Measurements from ENCODE around the gene KIRREL2. TPM values are rescaled to one million over a fixed set of nuclear protein-coding genes. Genes with fewer than 3 reads are reported as not detected.
A peak's percentile ranks its signal among the peaks of the same experiment; 100 is the strongest.
"Not testable (repeated sequence)": the region's sequence is repeated elsewhere in the genome, so short reads cannot be mapped to it uniquely, and the experiment has no call there.

Gene KIRREL2
- total and polyA plus RNA-seq, 5 experiments from 2014 or later, result 0.16 to 0.99 (median 0.77) TPM

GRCh38 chr19:35879770-35880317 lies 23.1 kb downstream of the KIRREL2 start:
- Mint-ChIP-seq H3K4me3 (no peak overlapping the region), H3K27ac (peak overlapping the region in 1 of 10 donors; percentile 75)

GRCh38 chr19:35882114-35882832 lies 25.6 kb downstream of the KIRREL2 start:
- POLR2A ChIA-PET, result interaction anchor here (0.5 to 4.8 kb wide), 8 partner anchors 9 to 76 kb away, joined by 3 to 58 read pairs (median 4); partner anchors contain the start of genes HCST and NFKBID
- Mint-ChIP-seq H3K36me3 (peaks cover 0 to 16% (median 2%) of the 10 kb centered on the region in 3 donors), H3K4me3 (no peak overlapping the region), H3K27ac (peak overlapping the region in 1 of 10 donors; percentile 67), H3K4me1 (peaks cover 6 to 17% (median 13%) of the 10 kb centered on the region in 4 donors), H3K9me3 (peaks cover 0 to 3% (median 0%) of the 10 kb centered on the region in 9 donors), H3K27me3 (peaks cover 5 to 30% (median 18%) of the 10 kb centered on the region in 5 donors)
- DNase-seq (peak in 8 of 10 donors; percentile 22 to 77 (median 52)), ATAC-seq (peak; percentile 51 to 61)

More at GRCh38 chr19:35879770-35880317, 23.1 kb downstream of the KIRREL2 start:
- Mint-ChIP-seq H3K27me3 (peaks cover 10 to 52% (median 29%) of the 10 kb centered on the region in 5 donors), H3K9me3 (peaks cover 0 to 3% (median 0%) of the 10 kb centered on the region in 9 donors), H3K36me3 (peaks cover 0 to 2% (median 0%) of the 10 kb centered on the region in 3 donors), H3K4me1 (peaks cover 5 to 17% (median 11%) of the 10 kb centered on the region in 4 donors)
- ATAC-seq, result peak; percentile 64 to 70
- peak; percentile 48 to 87 (median 60) for DNase-seq
- POLR2A ChIA-PET, result interaction anchor here (0.7 to 4.8 kb wide), 3 partner anchors 21 to 73 kb away, joined by 3 to 58 read pairs (median 8); partner anchors contain the start of gene NFKBID

DNA sequence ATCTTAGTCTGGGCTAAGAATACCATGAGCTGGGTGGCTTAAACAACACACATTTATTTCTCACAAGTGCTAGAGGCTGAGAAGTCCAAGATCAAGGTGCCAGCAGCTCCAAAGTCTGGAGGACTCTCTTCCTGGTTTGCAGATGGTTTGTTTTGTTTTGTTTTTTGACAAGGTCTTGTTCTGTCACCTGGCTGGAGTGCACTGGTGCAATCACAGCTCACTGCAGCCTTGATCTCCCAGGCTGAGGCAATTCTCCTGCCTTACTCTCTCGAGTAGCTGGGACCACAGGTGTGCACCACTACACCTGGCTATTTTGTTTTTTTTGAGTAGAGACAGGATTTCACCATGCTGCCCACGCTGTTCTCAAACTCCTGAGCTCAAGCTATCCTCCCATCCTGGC lies 27.2 kb downstream of the KIRREL2 start:
- peaks cover 0 to 3% (median 0%) of the 10 kb centered on the region in 9 donors for H3K9me3 Mint-ChIP-seq
- H3K27me3 Mint-ChIP-seq, result peaks cover 2 to 14% (median 8%) of the 10 kb centered on the region in 5 donors
- POLR2A ChIA-PET, result interaction anchor here (0.7 to 4.8 kb wide), 6 partner anchors 11 to 166 kb away, joined by 3 to 58 read pairs (median 7); partner anchors contain the start of genes HCST and NFKBID
- peak in 1 of 2 donors; percentile 22 for ATAC-seq
- peak overlapping the region in 4 of 10 donors; percentile 7 to 68 (median 38) for H3K27ac Mint-ChIP-seq
- H3K36me3 Mint-ChIP-seq, result peaks cover 8 to 32% (median 11%) of the 10 kb centered on the region in 3 donors
- no peak overlapping the region for H3K4me3 Mint-ChIP-seq
- DNase-seq, result no peak
- H3K4me1 Mint-ChIP-seq, result peaks cover 6 to 26% (median 16%) of the 10 kb centered on the region in 4 donors

DNA sequence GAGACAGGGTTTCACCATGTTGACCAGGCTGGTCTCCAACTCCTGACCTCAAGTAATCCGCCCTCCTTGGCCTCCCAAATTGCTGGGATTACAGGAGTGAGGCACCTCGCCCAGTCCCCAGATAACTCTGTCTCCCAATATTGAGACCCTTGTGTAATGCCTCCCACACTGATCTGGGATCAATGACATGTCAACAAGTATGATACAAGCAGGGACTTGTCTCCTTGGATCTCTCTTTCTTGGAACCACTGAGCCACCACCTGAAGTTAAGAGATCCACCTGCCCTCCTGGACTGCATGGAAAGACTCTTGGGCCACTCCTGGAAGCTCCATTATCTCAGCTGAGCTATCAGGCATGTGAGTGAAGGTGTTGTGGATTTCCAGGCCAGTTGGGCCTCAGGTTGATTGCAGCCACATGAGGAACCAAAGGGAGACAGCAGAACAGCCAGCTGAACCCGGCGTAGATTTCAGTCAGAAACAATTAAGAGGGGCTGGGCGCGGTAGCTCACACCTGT lies 28.6 kb downstream of the KIRREL2 start:
- DNase-seq (no peak), ATAC-seq (no peak)
- Mint-ChIP-seq H3K9me3 (no peaks in the 10 kb centered on the region), H3K27ac (peak overlapping the region in 6 of 10 donors; percentile 19 to 79 (median 70)), H3K36me3 (peaks cover 8 to 45% (median 17%) of the 10 kb centered on the region in 3 donors), H3K4me3 (no peak overlapping the region), H3K4me1 (peaks cover 6 to 17% (median 10%) of the 10 kb centered on the region in 4 donors), H3K27me3 (peaks cover 0 to under 1% (median 0%) of the 10 kb centered on the region in 5 donors)
- POLR2A ChIA-PET, result interaction anchor here (0.6 to 2.0 kb wide), 4 partner anchors 11 to 88 kb away, joined by 3 to 8 read pairs (median 4); no protein-coding TSS in a partner anchor

GRCh38 chr19:35885904-35886303 lies 29.2 kb downstream of the KIRREL2 start:
- ATAC-seq (no peak), DNase-seq (no peak)
- no peak overlapping the region for H3K4me3 Mint-ChIP-seq
- no peaks in the 10 kb centered on the region for H3K9me3 Mint-ChIP-seq
- H3K27ac Mint-ChIP-seq, result peak overlapping the region in 3 of 10 donors; percentile 71 to 79 (median 73)
- H3K4me1 Mint-ChIP-seq, result peaks cover 6 to 17% (median 10%) of the 10 kb centered on the region in 4 donors
- POLR2A ChIA-PET, result interaction anchor here (0.6 to 2.0 kb wide), 4 partner anchors 11 to 88 kb away, joined by 3 to 8 read pairs (median 4); no protein-coding TSS in a partner anchor
- H3K27me3 Mint-ChIP-seq, result no peaks in the 10 kb centered on the region
- peaks cover 8 to 50% (median 18%) of the 10 kb centered on the region in 3 donors for H3K36me3 Mint-ChIP-seq

DNA sequence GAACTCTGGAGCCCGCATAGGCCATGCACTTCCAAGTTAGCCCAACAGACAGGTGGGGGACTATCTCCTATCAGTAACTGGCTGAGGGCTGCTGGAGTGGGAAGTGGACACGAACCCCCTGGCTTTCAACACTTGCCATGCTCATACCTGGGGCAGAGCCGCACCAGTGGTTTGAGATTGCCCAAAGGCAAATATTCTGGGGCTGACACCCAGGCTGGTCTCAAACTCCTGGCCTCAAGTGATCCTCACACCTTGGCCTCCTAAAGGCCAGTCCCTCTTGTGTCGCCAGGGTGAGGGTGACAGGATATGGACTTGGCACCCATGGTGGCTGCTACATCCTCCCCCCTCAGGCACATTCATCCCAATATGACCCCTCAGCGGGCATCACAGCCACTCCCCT lies 30.5 kb downstream of the KIRREL2 start:
- ATAC-seq (no peak), DNase-seq (no peak)
- Mint-ChIP-seq H3K36me3 (peaks cover 8 to 59% (median 22%) of the 10 kb centered on the region in 3 donors), H3K4me1 (peaks cover 5 to 14% (median 9%) of the 10 kb centered on the region in 4 donors), H3K27ac (peak overlapping the region in 2 of 10 donors; percentile 81 to 92), H3K9me3 (no peaks in the 10 kb centered on the region), H3K4me3 (no peak overlapping the region), H3K27me3 (no peaks in the 10 kb centered on the region)
- POLR2A ChIA-PET, result no interaction called here

GRCh38 chr19:35888398-35888797 lies 31.7 kb downstream of the KIRREL2 start:
- POLR2A ChIA-PET, result no interaction called here
- no peaks in the 10 kb centered on the region for H3K9me3 Mint-ChIP-seq
- H3K27ac Mint-ChIP-seq, result peak overlapping the region in 7 of 10 donors; percentile 36 to 92 (median 63)
- peaks cover 4 to 11% (median 9%) of the 10 kb centered on the region in 4 donors for H3K4me1 Mint-ChIP-seq
- peaks cover 8 to 69% (median 22%) of the 10 kb centered on the region in 3 donors for H3K36me3 Mint-ChIP-seq
- no peak for DNase-seq
- no peak for ATAC-seq
- no peaks in the 10 kb centered on the region for H3K27me3 Mint-ChIP-seq
- no peak overlapping the region for H3K4me3 Mint-ChIP-seq

DNA sequence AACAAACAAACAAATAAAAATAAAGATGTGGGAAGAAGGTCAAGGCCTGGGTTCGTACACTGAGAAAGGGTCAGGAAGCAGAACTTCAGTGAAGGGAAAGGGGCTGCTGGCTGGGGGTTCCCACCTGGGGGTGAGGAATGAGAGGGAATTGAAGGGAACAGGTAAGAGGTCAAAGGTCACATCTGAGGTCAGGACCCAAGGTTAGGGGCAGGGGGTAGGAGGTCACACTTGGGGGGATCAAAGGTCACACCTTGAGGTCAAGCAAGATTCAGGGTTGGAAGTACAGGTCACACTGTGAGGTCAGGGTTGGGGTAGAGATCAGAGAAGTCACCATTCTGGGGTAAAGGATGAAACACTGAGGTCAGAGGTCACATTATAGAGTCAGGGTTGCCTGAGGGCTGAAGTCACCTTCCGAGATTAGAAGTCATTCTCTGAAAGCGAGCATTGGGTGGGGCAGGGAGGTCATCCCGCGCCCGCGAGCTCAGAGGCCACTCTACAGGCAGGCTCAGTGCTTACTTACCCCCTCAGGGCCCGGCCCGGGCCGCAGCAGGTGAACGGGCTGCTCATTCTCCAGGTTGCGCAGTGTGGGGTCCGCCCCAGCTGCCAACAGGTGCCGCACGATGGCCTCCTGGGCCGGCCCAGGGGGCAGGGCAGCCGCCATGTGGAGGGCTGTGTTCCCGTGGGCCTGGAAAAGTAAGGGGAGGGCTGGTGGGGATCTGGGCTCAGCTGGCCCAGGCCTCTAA lies 32.8 kb downstream of the KIRREL2 start:
- peaks cover 8 to 81% (median 22%) of the 10 kb centered on the region in 3 donors for H3K36me3 Mint-ChIP-seq
- DNase-seq (no peak), ATAC-seq (no peak)
- H3K4me3 Mint-ChIP-seq, result no peak overlapping the region
- H3K27me3 Mint-ChIP-seq, result no peaks in the 10 kb centered on the region
- H3K4me1 Mint-ChIP-seq, result peaks cover 4 to 13% (median 9%) of the 10 kb centered on the region in 4 donors
- H3K9me3 Mint-ChIP-seq, result no peaks in the 10 kb centered on the region
- POLR2A ChIA-PET, result interaction anchor here (0.6 to 1.0 kb wide), 3 partner anchors 9 to 163 kb away, joined by 3 to 4 read pairs (median 4); no protein-coding TSS in a partner anchor
- peak overlapping the region in 3 of 10 donors; percentile 6 to 40 (median 34) for H3K27ac Mint-ChIP-seq

GRCh38 chr19:35890113-35890650 lies 33.5 kb downstream of the KIRREL2 start:
- DNase-seq (no peak), ATAC-seq (no peak)
- no peaks in the 10 kb centered on the region for H3K27me3 Mint-ChIP-seq
- H3K4me1 Mint-ChIP-seq, result peaks cover 7 to 13% (median 10%) of the 10 kb centered on the region in 4 donors
- no peaks in the 10 kb centered on the region for H3K9me3 Mint-ChIP-seq
- H3K27ac Mint-ChIP-seq, result peak overlapping the region in 3 of 10 donors; percentile 36 to 62 (median 44)
- POLR2A ChIA-PET, result interaction anchor here (0.8 to 1.0 kb wide), 2 partner anchors 8 to 39 kb away, joined by 3 to 4 read pairs; no protein-coding TSS in a partner anchor
- peaks cover 8 to 86% (median 22%) of the 10 kb centered on the region in 3 donors for H3K36me3 Mint-ChIP-seq
- no peak overlapping the region for H3K4me3 Mint-ChIP-seq

DNA sequence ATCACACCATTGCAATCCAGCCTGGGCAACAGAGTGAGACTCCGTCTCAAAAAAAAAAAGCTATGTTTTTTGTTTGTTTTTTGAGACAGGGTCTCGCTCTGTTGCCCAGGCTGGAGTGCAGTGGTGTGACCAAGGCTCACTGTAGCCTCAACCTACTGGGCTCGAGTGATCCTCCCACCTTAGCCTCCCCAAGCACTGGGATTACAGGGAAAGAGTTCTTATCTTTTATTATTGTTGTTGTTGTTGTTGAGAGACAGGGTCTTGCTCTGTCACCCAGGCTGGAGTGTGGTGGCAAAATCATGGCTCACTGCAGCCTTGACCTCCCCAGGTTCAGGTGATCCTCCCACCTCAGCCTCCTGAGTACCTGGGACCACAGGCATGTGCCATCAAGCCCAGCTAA lies 35.1 kb downstream of the KIRREL2 start:
- POLR2A ChIA-PET, result not testable (repeated sequence)

DNA sequence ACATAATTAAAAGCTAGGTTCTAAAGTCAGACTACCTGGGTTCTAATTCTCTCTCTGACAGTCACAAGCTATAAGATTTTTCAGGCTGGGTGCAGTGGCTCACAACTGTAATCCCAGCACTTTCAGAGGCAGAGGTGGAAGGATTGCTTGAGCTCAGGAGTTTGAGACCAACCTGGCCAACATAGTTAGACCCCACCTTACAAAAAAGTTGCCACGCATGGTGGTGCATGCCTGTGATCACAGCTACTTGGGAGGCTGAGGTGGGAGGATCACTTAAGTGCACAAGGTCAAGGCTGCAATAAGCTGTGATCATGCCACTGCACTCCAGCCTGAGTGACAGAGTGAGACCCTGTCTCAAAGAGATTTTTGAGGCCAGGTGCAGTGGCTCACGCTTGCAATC lies 37.6 kb downstream of the KIRREL2 start:
- no peak for ATAC-seq
- no peaks in the 10 kb centered on the region for H3K27me3 Mint-ChIP-seq
- no peaks in the 10 kb centered on the region for H3K9me3 Mint-ChIP-seq
- POLR2A ChIA-PET, result interaction anchor here (0.6 to 1.5 kb wide), 4 partner anchors 11 to 84 kb away, joined by 3 to 6 read pairs (median 3); no protein-coding TSS in a partner anchor
- H3K4me3 Mint-ChIP-seq, result no peak overlapping the region
- H3K36me3 Mint-ChIP-seq, result peaks cover 0 to 71% (median 8%) of the 10 kb centered on the region in 3 donors
- peaks cover 12 to 38% (median 30%) of the 10 kb centered on the region in 4 donors for H3K4me1 Mint-ChIP-seq
- peak overlapping the region in 1 of 10 donors; percentile 48 for H3K27ac Mint-ChIP-seq
- no peak for DNase-seq

More for the DNA sequence above, 35.1 kb downstream of the KIRREL2 start:
- Mint-ChIP-seq H3K36me3 (peaks cover 8 to 89% (median 21%) of the 10 kb centered on the region in 3 donors), H3K4me1 (peaks cover 12 to 25% (median 16%) of the 10 kb centered on the region in 4 donors), H3K27ac (peak overlapping the region in 2 of 10 donors; percentile 22 to 56)
- not testable (repeated sequence) for H3K27me3 Mint-ChIP-seq, DNase-seq, ATAC-seq, H3K4me3 Mint-ChIP-seq, H3K9me3 Mint-ChIP-seq

All from naive thymus-derived CD8-positive, alpha-beta T cell (primary cell).